ENCODE data around the gene CTNNA3.

CTNNA3 gene

DNA sequence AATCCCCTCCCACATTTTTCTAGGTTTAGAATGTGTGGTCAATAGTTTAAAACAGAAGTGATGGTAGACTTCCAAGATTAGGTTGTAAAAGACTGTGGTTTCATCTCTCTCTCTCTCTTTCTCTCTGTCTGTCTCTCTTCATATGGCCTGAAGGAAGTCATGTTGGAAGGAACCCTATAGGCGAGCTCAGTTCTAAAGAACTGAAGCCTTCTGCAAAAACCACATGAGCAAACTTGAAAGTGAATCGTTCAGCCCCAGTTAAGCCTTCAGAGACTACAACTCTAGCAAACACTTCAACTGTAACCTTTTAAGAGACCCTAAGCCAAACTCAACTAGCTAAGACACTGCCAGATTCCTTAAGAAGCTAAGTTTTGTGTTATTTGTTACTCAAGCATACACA lies 1477.7 kb downstream of the CTNNA3 start:
- peak; percentile 39 for DNase-seq (ENCODE audit: low spot score)

DNA sequence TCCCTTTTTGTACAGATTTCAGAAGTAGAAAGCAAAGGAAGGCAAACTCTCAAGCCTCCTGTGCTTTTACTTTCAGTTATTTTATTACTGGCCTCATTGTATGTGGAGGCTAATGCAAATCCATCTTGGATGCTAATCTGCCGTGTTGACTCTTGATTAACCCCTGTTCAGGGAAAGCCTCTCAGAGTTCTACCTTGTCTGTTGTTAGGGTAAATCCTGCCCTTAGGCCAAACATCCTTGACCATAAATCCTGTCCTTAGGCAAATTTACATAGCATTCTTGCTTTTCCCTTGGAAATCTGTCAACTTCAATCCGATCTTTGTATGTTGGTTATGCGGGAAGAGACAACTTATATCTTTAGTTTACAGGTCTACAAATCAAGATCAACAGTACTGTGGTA lies 1480.1 kb downstream of the CTNNA3 start:
- no peak for DNase-seq (ENCODE audit: low spot score)

DNA sequence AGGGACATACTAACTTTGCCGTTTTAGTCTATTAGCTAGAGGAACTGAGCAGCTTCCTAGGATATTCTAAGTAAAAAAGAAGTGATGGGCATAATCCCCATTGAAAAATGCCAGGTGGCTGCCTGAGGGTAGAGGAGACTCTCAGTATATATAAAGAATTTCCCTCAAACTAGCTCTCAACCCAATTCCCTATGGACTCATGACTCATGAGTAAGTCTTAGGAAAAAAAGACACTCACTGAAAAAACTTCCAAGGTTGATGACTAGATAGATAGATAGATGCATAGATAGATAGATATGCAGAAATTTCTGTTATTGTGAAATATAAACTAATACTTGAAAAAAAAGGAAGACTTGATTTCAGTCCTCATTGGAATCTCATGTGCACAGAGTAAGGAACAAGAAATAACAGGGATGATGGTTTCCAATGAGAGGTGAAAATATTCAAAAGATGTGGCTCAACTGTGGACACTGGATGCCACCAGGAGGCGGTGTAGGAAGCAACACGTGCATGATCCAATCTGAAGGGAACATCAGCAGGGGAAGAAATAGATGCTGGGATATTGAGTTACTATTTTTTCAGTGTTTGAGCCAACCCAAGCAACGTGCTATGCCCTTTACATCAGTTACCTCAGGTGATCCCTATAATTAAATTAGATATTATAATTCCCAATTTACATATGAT lies 1481.1 kb downstream of the CTNNA3 start:
- DNase-seq (ENCODE audit: low spot score): no peak

DNA sequence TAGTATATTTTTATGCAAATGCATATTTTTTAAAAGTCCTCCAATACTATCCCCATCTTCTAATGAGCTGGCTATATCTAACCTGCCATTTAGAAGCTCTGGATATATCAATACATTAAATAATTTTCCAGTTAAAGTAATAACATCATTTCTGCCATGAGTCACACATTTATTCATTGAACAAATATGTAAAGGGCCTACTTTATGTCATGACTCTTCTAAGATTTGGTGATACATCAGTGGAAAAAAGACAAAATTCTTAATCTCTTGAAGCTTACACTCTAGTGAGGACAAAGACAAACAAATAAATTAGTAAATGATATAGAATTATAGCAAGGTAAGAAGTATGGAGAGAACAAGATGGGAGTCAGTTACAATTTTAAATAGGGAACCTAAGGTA lies 1487.0 kb downstream of the CTNNA3 start:
- DNase-seq (ENCODE audit: low spot score): no peak

DNA sequence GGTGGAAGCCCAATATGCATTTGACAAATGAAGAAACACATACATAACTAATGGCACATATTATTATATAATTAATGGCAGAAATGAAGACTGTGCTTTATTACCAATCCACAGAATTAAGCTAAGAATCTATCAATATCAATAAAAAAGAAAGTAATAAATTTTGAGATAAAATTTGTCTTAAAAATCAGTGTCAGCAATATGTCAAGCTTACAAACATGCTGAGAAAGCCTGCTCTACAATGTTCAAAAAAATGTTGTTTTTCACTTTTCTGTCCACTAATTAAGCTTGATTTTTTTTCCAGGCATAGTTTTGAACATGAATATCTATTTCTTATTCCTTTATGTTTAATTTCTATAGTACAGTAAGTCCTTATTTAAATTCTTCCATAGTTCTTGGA lies 1491.2 kb downstream of the CTNNA3 start:
- no peak for DNase-seq (ENCODE audit: low spot score)

DNA sequence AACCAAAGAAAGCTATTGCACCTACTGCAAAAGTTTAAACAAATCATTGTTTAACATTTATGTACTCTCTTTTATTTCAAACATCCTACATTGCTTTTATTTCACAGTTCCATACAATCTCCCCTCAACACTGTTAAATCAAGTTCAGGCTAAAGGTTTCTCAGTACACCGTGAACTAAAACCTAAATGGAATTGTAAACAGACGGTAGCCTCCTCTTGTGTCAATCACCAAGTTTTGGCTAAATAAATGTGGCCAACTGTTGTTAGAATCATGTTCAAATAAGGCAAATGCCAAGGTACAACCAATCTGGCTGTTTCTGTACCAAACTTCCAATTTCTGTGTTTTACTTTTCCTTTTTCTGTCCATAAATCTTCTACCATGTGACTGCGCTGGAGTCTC lies 1493.9 kb downstream of the CTNNA3 start:
- DNase-seq (ENCODE audit: low spot score): no peak

DNA sequence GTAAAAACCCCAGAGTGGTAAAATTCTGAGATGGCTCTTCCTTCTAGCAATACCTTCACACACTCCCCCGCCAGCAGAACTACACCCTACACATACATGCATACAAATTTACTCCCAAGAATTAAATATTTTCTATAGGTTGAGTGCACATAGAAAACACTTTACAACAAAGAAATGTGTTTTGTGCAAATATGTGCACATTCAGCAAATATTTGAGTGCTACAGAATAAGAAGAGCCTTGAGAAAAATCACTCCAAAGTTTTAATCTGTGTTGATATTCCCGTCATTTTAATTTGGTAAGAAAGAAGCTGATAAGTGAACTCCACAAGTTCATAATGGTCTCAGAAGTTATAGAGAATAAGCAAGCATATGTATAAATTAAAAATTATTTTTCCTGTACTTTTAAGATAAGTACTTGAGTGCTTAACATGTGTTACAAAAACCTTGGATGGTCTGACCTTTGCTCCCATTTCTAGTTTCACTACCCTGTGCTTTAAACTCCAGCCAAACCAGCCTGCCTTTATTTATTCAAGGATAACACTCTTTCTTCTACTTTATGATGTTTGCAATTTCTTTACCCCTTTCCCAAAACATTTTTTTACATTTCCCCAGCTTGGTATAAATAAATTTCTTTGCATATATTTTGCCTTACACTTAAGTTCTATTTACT lies 1503.7 kb downstream of the CTNNA3 start:
- no peak for DNase-seq (ENCODE audit: low spot score)

DNA sequence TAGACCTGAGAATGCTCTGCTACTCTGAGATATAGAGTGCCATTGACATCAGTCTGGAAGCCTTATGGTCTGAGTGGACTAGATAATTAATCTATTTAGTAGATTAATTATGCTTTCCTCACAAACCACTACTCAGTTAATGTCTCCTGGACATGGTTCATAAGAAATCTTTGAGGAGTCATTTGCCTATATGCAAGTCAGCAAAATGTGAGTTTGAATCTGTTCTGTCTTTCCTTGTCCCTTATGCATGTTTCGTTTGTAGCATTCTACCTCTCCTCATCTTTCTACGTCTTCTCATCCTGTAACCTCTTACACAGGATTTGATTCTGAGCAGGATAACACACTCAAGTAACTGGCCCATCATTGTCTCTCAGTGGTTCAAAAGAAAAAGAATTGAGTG lies 1505.6 kb downstream of the CTNNA3 start:
- DNase-seq (ENCODE audit: low spot score): no peak

DNA sequence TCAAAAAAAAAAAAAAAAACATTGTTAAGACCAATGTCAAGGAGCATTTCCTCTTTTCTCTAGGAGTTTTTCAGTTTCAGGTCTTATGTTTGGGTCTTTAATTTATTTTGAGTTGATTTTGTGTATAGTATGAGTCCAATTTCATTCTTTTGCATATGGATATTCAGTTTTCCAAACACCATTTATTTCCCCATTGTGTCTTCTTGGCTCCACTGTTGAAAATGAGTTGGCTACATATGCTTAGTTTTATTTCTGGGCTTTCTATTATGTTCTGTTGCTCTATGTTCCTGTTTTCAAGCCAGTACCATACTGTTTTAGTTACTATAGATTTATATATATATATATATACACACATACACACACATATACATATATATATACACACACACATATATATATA lies 1506.7 kb downstream of the CTNNA3 start:
- no peak for DNase-seq (ENCODE audit: low spot score)

DNA sequence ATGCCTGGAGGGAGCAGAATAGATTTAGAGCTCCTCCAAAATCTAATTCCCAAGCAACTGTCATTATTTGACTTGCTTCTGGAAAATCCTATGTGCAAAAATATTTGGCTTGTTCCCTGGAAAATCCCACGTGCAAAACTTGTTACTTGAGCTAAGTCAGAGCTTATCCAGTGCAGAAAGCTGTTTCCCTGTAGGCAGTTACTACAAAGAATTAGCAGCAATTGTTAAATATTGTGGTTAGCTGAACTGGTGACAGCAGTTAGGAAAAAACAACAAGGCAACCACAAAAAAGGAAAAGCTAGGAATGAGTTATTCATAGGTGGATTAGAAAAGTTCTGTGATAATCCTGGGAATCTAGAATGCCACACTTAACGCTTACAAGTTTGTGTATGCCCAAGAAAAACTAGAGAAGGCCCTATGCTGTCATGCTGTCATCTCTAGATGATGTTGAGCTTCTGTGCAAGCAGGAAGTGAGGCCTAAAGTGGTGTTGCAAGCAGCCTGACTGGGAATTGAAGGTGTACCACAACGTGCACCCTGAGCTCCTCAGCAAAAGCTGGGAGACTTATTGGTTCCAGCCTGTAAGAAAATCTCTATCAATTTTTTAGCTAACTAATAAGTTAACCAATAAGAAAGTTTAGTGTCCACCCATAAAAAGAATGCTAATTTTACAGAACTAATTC lies 1508.8 kb downstream of the CTNNA3 start:
- no peak for DNase-seq (ENCODE audit: low spot score)

DNA sequence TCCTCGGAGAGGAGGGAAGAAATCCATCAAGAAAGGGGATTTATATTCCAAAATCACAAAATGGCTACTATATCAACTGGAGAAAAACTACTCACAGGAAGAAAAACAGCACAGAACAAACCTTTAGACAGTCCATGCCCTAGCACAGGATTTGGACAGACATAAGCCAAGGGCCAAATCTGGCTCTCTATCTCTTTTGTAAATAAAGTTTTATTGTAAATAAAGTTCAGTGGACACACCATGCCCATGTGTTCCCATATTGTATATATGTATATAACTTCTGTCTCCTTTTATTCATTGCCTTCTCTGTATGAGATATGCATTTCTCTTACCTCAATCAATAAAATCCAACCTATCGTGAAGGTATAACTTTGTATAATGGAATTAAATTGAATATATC lies 1513.0 kb downstream of the CTNNA3 start:
- DNase-seq (ENCODE audit: low spot score): no peak

DNA sequence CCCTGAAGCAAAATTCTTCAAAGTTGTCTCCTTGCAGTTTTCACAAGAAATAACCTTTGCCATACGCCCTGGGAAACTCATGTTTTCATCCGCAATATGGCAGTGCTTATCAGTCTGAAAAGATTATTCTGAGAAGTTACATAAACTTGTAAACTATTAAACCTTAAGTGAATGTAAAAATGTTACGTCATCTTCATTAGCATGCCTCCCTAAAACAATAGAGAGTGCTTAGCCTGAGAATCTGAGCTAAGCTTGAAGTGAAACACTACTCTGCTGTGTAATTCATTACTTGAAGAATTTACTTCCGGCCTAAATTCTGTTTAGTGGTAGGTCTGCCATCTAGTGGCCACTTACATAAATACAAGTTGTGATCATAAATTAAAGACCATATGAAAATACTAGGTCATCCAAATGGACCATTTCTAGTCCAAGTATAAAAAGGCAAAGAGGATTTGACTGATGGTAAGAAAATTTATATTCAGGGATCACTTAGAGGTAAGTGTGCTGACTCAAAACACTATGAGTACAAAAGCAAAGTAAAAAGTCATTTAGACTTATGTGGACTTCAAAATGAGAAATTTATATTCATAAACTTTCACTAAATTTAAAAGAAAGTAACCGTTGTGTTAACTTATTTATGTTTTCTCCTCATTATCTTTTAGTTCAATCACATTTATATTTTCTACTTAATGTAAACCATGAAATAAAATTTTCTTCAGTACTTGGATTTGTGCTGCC lies 1515.2 kb downstream of the CTNNA3 start:
- peak; percentile 51 for DNase-seq (ENCODE audit: low spot score)

DNA sequence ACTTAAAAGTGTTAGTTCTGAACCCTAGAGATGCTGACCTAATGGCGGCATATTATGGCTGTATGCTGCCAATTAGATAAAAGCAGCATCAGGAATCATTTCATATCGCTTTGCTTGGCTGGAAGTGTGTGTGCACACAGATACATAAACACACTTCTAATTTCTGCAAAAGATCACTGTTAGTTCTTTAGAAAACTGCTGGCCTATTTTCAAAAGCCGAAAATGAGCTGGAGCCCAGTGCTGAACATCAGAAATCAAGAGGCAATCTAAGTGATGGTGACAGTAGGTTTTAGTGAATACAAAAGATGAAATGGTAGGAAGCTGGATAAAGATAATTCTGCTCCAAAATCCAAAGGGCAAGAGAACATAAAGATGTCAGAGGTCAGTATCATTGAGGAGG lies 1516.0 kb downstream of the CTNNA3 start:
- no peak for DNase-seq (ENCODE audit: low spot score)

DNA sequence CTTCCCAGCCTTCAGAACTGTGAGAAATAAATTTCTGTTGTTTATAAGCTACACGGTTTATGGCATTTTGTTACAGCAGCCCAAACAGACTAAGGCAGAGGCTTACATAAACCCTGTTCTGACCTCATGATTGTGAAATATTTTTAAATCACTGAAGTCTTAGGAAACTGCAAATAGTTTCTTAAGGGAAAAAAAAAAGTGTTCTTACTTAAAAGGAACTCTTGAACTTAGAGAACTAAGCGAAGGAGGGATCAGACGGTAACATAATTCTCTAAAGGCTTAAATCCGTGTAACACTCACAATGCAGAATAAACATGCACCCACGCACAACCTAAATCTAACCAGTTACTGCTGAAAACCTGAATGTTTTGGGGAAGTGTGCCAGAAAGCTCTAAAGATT lies 1519.2 kb downstream of the CTNNA3 start:
- DNase-seq (ENCODE audit: low spot score): no peak

DNA sequence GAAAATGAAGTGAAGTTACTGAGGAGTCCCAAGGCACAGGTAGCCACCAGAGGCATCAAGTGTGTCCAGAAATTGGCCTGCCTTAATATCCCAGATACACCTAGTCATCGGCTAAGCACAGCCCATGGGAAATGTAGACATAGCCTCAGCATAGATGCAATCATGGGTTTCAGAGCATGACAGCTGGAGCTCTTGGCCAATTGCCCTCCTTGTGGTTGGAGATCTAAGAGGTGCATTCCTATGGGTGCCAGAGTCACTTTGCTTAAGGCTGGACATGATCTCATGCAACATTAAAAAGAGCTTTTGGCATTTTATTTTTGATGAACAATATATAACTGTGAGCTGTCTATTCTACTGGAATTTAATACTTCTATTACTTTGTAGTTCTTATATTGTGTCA lies 1528.2 kb downstream of the CTNNA3 start:
- DNase-seq (ENCODE audit: low spot score): no peak

DNA sequence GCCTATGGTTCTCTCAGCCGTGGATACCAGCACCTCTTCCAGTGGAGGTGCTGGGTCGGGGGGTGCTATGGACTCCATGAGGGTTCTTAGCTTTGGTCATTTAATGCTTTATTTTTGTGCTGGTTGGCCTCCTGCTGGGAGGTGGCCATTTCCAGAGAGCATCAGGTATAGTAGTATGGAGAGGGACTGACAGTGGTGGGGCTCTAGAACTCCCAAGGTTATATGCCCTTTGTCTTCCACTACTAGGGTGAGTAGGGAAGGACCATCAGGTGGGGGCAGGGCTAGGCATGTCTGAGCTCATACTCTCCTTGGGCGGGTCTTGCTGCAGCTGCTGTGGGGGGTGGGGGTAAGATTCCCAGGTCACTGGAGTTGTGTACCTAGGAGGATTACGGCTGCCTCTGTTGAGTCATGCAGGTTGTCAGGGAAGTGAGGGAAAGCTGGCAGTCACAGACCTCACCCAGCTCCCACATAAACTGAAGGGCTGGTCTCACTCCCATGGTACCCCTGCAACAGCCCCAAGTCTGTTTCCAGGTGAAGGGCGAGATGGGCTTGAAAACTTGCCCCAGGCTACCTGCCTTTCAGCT lies 1533.3 kb downstream of the CTNNA3 start:
- no peak for DNase-seq (ENCODE audit: low spot score)

DNA sequence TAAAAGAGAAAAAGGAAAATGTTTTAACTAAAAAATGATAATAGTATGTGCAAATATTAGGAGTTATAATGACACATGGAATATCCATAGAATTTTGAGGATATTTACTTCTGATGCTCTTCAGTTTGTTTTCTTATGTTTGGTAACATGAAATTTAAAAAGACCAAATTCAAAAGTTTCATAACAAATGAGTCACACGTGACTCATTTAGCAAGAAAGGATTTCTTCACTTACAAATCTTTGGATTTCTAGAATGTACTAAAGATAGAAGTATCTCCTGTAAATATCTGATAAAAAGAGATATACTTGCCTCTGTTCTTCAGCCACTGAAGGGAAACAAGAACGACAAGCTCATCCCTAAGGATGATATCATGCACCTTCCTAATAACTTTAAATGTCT lies 1544.6 kb downstream of the CTNNA3 start:
- DNase-seq (ENCODE audit: low spot score): no peak

DNA sequence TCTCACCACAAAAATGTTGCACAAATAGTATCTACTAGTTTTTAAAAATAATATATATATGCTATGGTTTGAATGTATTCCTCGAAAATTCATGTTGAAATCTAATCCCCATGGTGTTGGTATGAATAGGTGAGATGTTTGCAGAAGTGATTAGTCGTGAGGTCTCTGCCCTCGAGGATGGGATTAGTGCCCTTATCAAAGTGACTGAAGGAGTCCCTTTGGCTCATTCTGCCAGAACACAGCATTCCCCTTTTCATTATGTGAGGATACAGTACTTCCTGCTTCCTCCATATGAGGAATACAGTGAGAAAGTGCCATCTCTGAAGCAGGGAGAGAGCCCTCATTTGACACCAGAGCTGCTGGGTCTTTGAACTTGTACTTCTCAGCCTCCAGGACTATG lies 1547.7 kb downstream of the CTNNA3 start:
- no peak for DNase-seq (ENCODE audit: low spot score)

DNA sequence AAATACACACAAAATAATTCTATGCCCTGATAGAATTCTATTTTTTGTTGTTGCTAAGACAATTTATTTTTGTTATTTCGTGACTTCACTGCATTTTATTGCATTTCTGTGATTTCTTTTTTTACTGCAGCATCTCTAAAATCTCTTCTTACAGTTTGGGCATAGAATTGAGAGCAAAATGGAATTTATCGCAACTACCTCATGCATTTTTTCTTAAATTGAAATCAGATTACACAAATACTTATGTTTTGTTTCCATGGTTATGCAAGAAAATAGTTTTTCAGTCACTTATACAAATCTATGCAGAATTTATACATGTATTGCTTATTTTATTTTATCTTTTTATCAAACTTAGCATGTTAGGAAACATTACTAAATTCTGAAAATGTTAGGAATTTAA lies 1552.0 kb downstream of the CTNNA3 start:
- no peak for DNase-seq (ENCODE audit: low spot score)

DNA sequence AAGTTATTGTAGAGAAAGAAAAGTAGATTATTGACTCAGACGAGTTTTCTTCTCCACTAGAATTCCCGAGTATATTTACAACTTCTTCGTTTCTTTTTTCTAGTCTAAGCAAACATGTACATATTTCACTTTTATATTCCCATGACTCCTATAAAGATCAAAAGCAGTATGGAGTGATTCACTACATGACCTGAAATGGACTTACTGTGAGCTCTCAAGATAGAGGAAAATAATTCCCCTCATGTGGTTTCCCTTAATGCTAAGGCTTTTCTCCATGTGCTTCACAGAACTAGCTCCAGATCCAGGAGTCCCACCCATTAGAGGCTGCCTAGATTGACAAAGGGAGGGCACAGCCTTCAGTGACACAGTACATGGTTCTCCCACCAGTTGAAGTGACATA lies 1593.2 kb downstream of the CTNNA3 start:
- no peak for DNase-seq (ENCODE audit: low spot score)

DNA sequence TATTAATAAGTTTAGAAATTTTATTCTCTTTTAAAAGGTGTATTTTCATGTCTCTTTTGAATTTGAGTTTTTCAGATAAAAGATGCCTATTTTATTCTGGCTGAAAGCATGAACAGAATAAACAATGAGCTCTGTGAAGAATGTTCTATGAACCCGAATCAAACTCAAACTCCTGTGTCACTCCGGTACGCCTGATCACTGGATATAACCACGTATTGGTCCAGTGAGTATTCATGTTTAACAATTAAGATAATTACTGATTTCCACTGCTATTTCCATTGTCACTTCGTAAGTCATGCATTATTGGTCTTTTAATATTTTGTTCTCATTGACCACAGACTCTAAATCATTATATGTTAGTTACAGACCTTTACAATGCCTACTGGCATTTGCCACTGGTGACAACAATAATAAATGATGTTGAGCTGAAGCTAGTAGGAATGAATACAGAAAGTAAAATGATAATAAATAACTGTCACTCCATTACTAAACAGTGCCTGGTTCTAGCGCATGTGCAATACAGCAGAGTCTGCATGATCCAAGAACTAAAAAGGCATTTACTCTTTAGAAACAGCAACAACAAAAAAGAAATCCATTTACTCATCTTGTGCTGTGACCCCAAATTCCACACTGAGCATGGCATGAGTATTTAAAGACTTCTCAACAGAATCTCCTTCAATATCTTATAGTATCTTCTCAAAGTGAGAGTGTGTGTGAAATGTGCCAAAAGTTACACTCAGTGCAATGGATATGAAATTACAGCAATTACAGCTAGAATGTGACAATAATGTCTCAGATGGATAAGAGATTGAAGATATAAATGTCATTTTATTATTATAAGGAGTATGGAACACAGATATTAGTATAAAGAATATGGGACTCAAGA lies 1597.2 kb downstream of the CTNNA3 start:
- no peak for DNase-seq (ENCODE audit: low spot score)
